Keratinocyte (primary cell): ENCODE data around the gene HLA-DQB1.
"Not testable (repeated sequence)": the region's sequence is repeated elsewhere in the genome, so short reads cannot be mapped to it uniquely, and the experiment has no call there.

ENCODE experiments used
- EZH2 ChIP-seq: IDR thresholded peaks from one replicate; pipeline ENCODE4 v1.6.1; 2012; ENCODE audit warnings: inconsistent platforms, mild to moderate bottlenecking, low read length, moderate library complexity
- TF ChIP-seq, protein P1 (sequence below), 3 experiments: IDR thresholded peaks in 1 of 3; conservative IDR thresholded peaks in 1 of 3; optimal IDR thresholded peaks in 1 of 3; 2 replicates in 2 of 3; 3 replicates in 1 of 3; pipeline versions ENCODE3 to v1.5.1; 2011; ENCODE audit warnings: low read length in 3 of 3, mild to moderate bottlenecking in 3 of 3, moderate library complexity in 2 of 3, control low read depth in 1 of 3, inconsistent platforms in 1 of 3; ENCODE audit not compliant: insufficient read depth in 2 of 3; ENCODE audit errors: extremely low read depth in 1 of 3

DNA sequence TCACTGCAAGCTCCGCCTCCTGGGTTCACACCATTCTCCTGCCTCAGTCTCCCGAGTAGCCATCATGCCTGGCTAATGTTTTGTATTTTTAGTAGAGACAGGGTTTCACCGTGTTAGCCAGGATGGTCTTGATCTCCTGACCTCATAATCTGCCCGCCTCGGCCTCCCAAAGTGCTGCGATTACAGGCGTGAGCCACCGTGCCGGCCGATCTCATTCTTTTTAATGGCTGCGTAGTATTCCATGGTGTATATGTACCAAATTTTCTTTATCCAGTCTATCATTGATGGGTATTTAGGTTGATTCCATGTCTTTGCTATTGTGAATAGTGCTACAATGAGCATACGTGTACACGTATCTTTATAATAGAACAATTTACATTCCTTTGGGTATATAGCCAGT, 36.7 kb downstream of the HLA-DQB1 start:
- not testable (repeated sequence) for TF ChIP-seq EZH2
- TF ChIP-seq, protein P1, sequence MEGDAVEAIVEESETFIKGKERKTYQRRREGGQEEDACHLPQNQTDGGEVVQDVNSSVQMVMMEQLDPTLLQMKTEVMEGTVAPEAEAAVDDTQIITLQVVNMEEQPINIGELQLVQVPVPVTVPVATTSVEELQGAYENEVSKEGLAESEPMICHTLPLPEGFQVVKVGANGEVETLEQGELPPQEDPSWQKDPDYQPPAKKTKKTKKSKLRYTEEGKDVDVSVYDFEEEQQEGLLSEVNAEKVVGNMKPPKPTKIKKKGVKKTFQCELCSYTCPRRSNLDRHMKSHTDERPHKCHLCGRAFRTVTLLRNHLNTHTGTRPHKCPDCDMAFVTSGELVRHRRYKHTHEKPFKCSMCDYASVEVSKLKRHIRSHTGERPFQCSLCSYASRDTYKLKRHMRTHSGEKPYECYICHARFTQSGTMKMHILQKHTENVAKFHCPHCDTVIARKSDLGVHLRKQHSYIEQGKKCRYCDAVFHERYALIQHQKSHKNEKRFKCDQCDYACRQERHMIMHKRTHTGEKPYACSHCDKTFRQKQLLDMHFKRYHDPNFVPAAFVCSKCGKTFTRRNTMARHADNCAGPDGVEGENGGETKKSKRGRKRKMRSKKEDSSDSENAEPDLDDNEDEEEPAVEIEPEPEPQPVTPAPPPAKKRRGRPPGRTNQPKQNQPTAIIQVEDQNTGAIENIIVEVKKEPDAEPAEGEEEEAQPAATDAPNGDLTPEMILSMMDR (optimal IDR thresholded peaks at IDR 0.05 in 1 of 3, IDR thresholded peaks at IDR 0.05 in 1 of 3, conservative IDR thresholded peaks at IDR 0.05 in 1 of 3; ENCODE audit: extremely low read depth in 1 of 3, insufficient read depth in 2 of 3, low read length in 3 of 3): not testable (repeated sequence)
